Measurements from ENCODE around the gene THADA. TPM values are rescaled to one million over a fixed set of nuclear protein-coding genes. Genes with fewer than 3 reads are reported as not detected.

Gene THADA
- total RNA-seq, 4 donors from 2014 or later = 32.5 to 41.6 (median 39.0) TPM

- DNase-seq (ENCODE audit: low spot score) (no peak), ATAC-seq (ENCODE audit: low FRiP score) (no peak)
Observed at GRCh38 chr2:43486603-43487002, 109.2 kb downstream of the THADA start.

GRCh38 chr2:43484323-43484930 is 111.4 kb downstream of the THADA start:
- ATAC-seq (ENCODE audit: low FRiP score) = no peak

More at GRCh38 chr2:43486603-43487002, 109.2 kb downstream of the THADA start:
- no peak for TF ChIP-seq CTCF (IDR thresholded peaks at IDR 0.05)

GRCh38 chr2:43482961-43483360 is 112.9 kb downstream of the THADA start:
- ATAC-seq (ENCODE audit: low FRiP score) (peak; percentile 48), DNase-seq (ENCODE audit: low spot score) (no peak)
- TF ChIP-seq CTCF (IDR thresholded peaks at IDR 0.05) = no peak

More at GRCh38 chr2:43484323-43484930, 111.4 kb downstream of the THADA start:
- peak in 2 of 3 donors; percentile 5 to 9 for TF ChIP-seq CTCF (IDR thresholded peaks at IDR 0.05)
- no peak for DNase-seq (ENCODE audit: low spot score)

GRCh38 chr2:43481927-43482542 is 113.8 kb downstream of the THADA start:
- DNase-seq (ENCODE audit: low spot score) (no peak), ATAC-seq (ENCODE audit: low FRiP score) (no peak)
- no peak for TF ChIP-seq CTCF (IDR thresholded peaks at IDR 0.05)

GRCh38 chr2:43480874-43481273 is 115.0 kb downstream of the THADA start:
- TF ChIP-seq CTCF (IDR thresholded peaks at IDR 0.05) = no peak
- no peak for ATAC-seq (ENCODE audit: low FRiP score)
- DNase-seq (ENCODE audit: low spot score) = no peak

- DNase-seq (ENCODE audit: low spot score) = no peak
- ATAC-seq (ENCODE audit: low FRiP score) = peak; percentile 39
- no peak for TF ChIP-seq CTCF (IDR thresholded peaks at IDR 0.05)
Observed at GRCh38 chr2:43478412-43479086, 117.3 kb downstream of the THADA start.

Measured in omental fat pad (tissue), 4 donors.